B cell (primary cell): Measurements from ENCODE around the gene SSR3.

Source experiments
- CTCF ChIP-seq: fragments of 200-600 bp; IDR thresholded peaks from one replicate; pipeline ENCODE4 v1.8.0; 2022; ENCODE audit warnings: antibody characterized with exemption, mild to moderate bottlenecking
- EZH2 ChIP-seq: IDR thresholded peaks from 2 replicates; pipeline ENCODE4 v1.6.1; 2012; ENCODE audit warnings: borderline replicate concordance, low read depth, mild to moderate bottlenecking, moderate library complexity, low read length; ENCODE audit not compliant: insufficient read depth, poor library complexity, severe bottlenecking

- TF ChIP-seq CTCF (no peak), EZH2 (no peak)
These were observed 24.5 kb upstream of the SSR3 start for GRCh38 chr3:156579427-156579851.
